HCEC 1CT (cell line): ENCODE measurements around the gene SEL1L2.

ENCODE experiments used
- DNase-seq: peaks from one replicate; pipeline ENCODE4 v3.0.0-alpha.2; 2017

SEL1L2 gene

GRCh38 chr20:13928901-13929300, 61.5 kb downstream of the SEL1L2 start:
- no peak for DNase-seq

GRCh38 chr20:13927171-13927570, 63.2 kb downstream of the SEL1L2 start:
- no peak for DNase-seq

GRCh38 chr20:13922241-13922640, 68.2 kb downstream of the SEL1L2 start:
- no peak for DNase-seq

GRCh38 chr20:13915284-13915683, 75.1 kb downstream of the SEL1L2 start:
- no peak for DNase-seq

GRCh38 chr20:13913572-13913971, 76.8 kb downstream of the SEL1L2 start:
- DNase-seq, result no peak

- DNase-seq, result no peak
Measured at GRCh38 chr20:13913131-13913530, 77.3 kb downstream of the SEL1L2 start.

GRCh38 chr20:13910492-13910891, 79.9 kb downstream of the SEL1L2 start:
- DNase-seq, result no peak

- no peak for DNase-seq
Measured at GRCh38 chr20:13909067-13909466, 81.3 kb downstream of the SEL1L2 start.

GRCh38 chr20:13904766-13905165, 85.6 kb downstream of the SEL1L2 start:
- DNase-seq, result no peak

- DNase-seq, result no peak
Measured at GRCh38 chr20:13900496-13900895, 89.9 kb downstream of the SEL1L2 start.

GRCh38 chr20:13898012-13898612, 92.3 kb downstream of the SEL1L2 start:
- no peak for DNase-seq

- DNase-seq, result no peak
Measured at GRCh38 chr20:13891575-13891974, 98.8 kb downstream of the SEL1L2 start.

GRCh38 chr20:13884803-13885202, 105.6 kb downstream of the SEL1L2 start:
- DNase-seq, result no peak

- DNase-seq, result no peak
Measured at GRCh38 chr20:13883425-13883824, 107.0 kb downstream of the SEL1L2 start.

- DNase-seq, result no peak
Measured at GRCh38 chr20:13878566-13878965, 111.8 kb downstream of the SEL1L2 start.

- DNase-seq, result no peak
Measured at GRCh38 chr20:13877793-13878192, 112.6 kb downstream of the SEL1L2 start.

GRCh38 chr20:13875265-13875811, 115.1 kb downstream of the SEL1L2 start:
- DNase-seq, result no peak

- no peak for DNase-seq
Measured at GRCh38 chr20:13874394-13875157, 115.8 kb downstream of the SEL1L2 start.

GRCh38 chr20:13873831-13874230, 116.6 kb downstream of the SEL1L2 start:
- no peak for DNase-seq

GRCh38 chr20:13870170-13870748, 120.2 kb downstream of the SEL1L2 start:
- no peak for DNase-seq

- DNase-seq, result peak; percentile 54
Measured at GRCh38 chr20:13868331-13868730, 122.1 kb downstream of the SEL1L2 start.

GRCh38 chr20:13865791-13866351, 124.5 kb downstream of the SEL1L2 start:
- DNase-seq, result peak; percentile 51

GRCh38 chr20:13865156-13865555, 125.3 kb downstream of the SEL1L2 start:
- no peak for DNase-seq

- no peak for DNase-seq
Measured at GRCh38 chr20:13863244-13863643, 127.2 kb downstream of the SEL1L2 start.
